PC-3 (cell line): ENCODE data around the gene SNX21. TPM values are rescaled to one million over a fixed set of nuclear protein-coding genes. Genes with fewer than 3 reads are reported as not detected.
"Not testable (repeated sequence)": the region's sequence is repeated elsewhere in the genome, so short reads cannot be mapped to it uniquely, and the experiment has no call there.

ENCODE experiments used
- ATAC-seq: fragments of 200-7000 bp; cut with Tn5 transposase; 2 replicates; pipeline ENCODE4 v1.9.1; 2020; ENCODE audit warnings: mild to moderate bottlenecking, moderate library complexity
- BruUV-seq: library from RNA; stranded (reverse); fragments of 400-500 nt; replicated peaks from 2 replicates; lab custom pipeline; 2021; lab: Mats Ljungman, UMichigan
- CTCF ChIA-PET: fragments of 300-600 bp; sonication (Branson Sonifier 250); formaldehyde crosslinking; loops from one replicate; lab custom pipeline; 2022; ENCODE audit warnings: antibody characterized with exemption; lab: Charles Lee
- POLR2A ChIA-PET: fragments of 300-600 bp; sonication (Branson Sonifier 250); formaldehyde crosslinking; loops from one replicate; lab custom pipeline; 2022; ENCODE audit warnings: antibody characterized with exemption; ENCODE audit not compliant: unreplicated experiment; lab: Charles Lee
- DNase-seq: peaks from one replicate; pipeline ENCODE4 v3.0.0-alpha.2; 2015
- H2AFZ ChIP-seq: fragments of 300-600 bp; sonication (generic); 2 replicates; pipeline ENCODE4 v1.6.0; 2016; ENCODE audit warnings: antibody characterized with exemption, low read length
- H3F3A ChIP-seq: fragments of 300-600 bp; sonication (generic); one replicate; pipeline ENCODE4 v1.6.0; 2017; ENCODE audit warnings: antibody characterized with exemption, low read length, control low read depth, mild to moderate bottlenecking; ENCODE audit not compliant: unreplicated experiment
- H3K27ac ChIP-seq: fragments of 300-600 bp; sonication (generic); 2 replicates; pipeline ENCODE4 v1.5.1; 2016; ENCODE audit warnings: mild to moderate bottlenecking, low read length
- H3K27me3 ChIP-seq: fragments of 300-600 bp; sonication (generic); 2 replicates; pipeline ENCODE4 v1.6.1; 2016; ENCODE audit warnings: low read length, mixed read lengths
- H3K36me3 ChIP-seq: fragments of 300-600 bp; sonication (generic); 2 replicates; pipeline ENCODE4 v1.6.1; 2016; ENCODE audit warnings: low read depth, mixed run types, low read length, mixed read lengths
- H3K4me1 ChIP-seq: fragments of 300-600 bp; sonication (generic); 2 replicates; pipeline ENCODE4 v1.5.1; 2016; ENCODE audit warnings: low read length; ENCODE audit not compliant: insufficient read depth
- H3K4me2 ChIP-seq: fragments of 300-600 bp; sonication (generic); 2 replicates; pipeline ENCODE4 v1.6.0; 2016; ENCODE audit warnings: low read length
- H3K4me3 ChIP-seq: fragments of 300-600 bp; sonication (generic); 2 replicates; pipeline ENCODE4 v1.5.1; 2016; ENCODE audit warnings: mild to moderate bottlenecking, low read length, mixed read lengths
- H3K79me2 ChIP-seq: fragments of 300-600 bp; sonication (generic); 2 replicates; pipeline ENCODE4 v1.6.1; 2017; ENCODE audit warnings: low read length, mixed read lengths
- H3K9ac ChIP-seq: fragments of 300-600 bp; sonication (generic); 2 replicates; pipeline ENCODE4 v1.6.0; 2016; ENCODE audit warnings: mild to moderate bottlenecking, low read length
- H3K9me2 ChIP-seq: fragments of 300-600 bp; sonication (generic); replicated peaks from 2 replicates; pipeline ENCODE4 v1.6.1; 2016; ENCODE audit warnings: mixed run types, low read length, mixed read lengths
- H3K9me3 ChIP-seq: fragments of 300-600 bp; sonication (generic); 2 replicates; pipeline ENCODE4 v1.6.1; 2016; ENCODE audit warnings: low read length, mixed read lengths
- H4K20me1 ChIP-seq: fragments of 300-600 bp; sonication (generic); 2 replicates; pipeline ENCODE4 v1.6.1; 2016; ENCODE audit warnings: low read length, mixed read lengths
- EZH2 ChIP-seq: fragments of 300-600 bp; sonication (generic); IDR thresholded peaks from one replicate; pipeline ENCODE4 v1.6.1; 2017; ENCODE audit warnings: antibody characterized with exemption, mild to moderate bottlenecking, low read length; ENCODE audit not compliant: unreplicated experiment
- EZH2phosphoT487 ChIP-seq: fragments of 300-600 bp; sonication (generic); IDR thresholded peaks from 2 replicates; pipeline ENCODE4 v1.6.1; 2018; ENCODE audit warnings: mild to moderate bottlenecking, antibody characterized with exemption, low read length, borderline replicate concordance
- intact Hi-C: fragments of 100-400 bp; cut with micrococcal nuclease; formaldehyde crosslinking; loops from 2 replicates; pipeline ENCODE4 v1.9.0; 2023
- total RNA-seq: library from RNA; depleted of rRNA; stranded (reverse); fragments of >200 nt; gene quantifications from 2 replicates; pipeline ENCODE4 v1.2.3, GENCODE V29; 2014
- TF ChIP-seq, protein P1 (sequence below): fragments of 300-600 bp; sonication (generic); conservative IDR thresholded peaks from 2 replicates; pipeline ENCODE4 v1.5.1; 2017; ENCODE audit warnings: antibody characterized with exemption, low read depth, mild to moderate bottlenecking, low read length

SNX21 gene
- total RNA-seq, 1 experiment from 2014 or later, result 90.1 TPM

GRCh38 chr20:45827030-45827652 lies 6.5 kb upstream of the SNX21 start, which contains the start of gene TNNC2:
TSS of gene TNNC2 (minus strand) at chr20:45827312. CDS start at chr20:45827248, 64 bp downstream.
- Histone ChIP-seq H3K36me3 (no peaks in the 10 kb centered on the region), H3K4me3 (no peak within 1 kb of the TSS), H3K27me3 (no peaks in the 10 kb centered on the region), H3K27ac (no peak within 1 kb of the TSS), H3K4me1 (peaks cover 9% of the 10 kb centered on the region; the same call in 1 of the 2 replicates), H3K79me2 (no peaks in the 10 kb centered on the region), H3K9me2 (no peaks in the 10 kb centered on the region), H4K20me1 (no peaks in the 10 kb centered on the region), H2AFZ (no peak within 1 kb of the TSS), H3F3A (no peaks in the 10 kb centered on the region), H3K4me2 (no peak within 1 kb of the TSS), H3K9ac (no peak within 1 kb of the TSS), H3K9me3 (no peaks in the 10 kb centered on the region)
- ATAC-seq (no peak), DNase-seq (no peak)
- TF ChIP-seq, protein P1, sequence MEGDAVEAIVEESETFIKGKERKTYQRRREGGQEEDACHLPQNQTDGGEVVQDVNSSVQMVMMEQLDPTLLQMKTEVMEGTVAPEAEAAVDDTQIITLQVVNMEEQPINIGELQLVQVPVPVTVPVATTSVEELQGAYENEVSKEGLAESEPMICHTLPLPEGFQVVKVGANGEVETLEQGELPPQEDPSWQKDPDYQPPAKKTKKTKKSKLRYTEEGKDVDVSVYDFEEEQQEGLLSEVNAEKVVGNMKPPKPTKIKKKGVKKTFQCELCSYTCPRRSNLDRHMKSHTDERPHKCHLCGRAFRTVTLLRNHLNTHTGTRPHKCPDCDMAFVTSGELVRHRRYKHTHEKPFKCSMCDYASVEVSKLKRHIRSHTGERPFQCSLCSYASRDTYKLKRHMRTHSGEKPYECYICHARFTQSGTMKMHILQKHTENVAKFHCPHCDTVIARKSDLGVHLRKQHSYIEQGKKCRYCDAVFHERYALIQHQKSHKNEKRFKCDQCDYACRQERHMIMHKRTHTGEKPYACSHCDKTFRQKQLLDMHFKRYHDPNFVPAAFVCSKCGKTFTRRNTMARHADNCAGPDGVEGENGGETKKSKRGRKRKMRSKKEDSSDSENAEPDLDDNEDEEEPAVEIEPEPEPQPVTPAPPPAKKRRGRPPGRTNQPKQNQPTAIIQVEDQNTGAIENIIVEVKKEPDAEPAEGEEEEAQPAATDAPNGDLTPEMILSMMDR, result no peak
- TF ChIP-seq EZH2phosphoT487 (no peak), EZH2 (no peak)
- POLR2A ChIA-PET, result no interaction called here
- intact Hi-C loops, result no loop called here
- CTCF ChIA-PET, result no interaction called here
- no TSS peak for BruUV-seq

- no peaks in the 10 kb centered on the region for H3K9me3 ChIP-seq
- TF ChIP-seq EZH2 (no peak), EZH2phosphoT487 (no peak)
- TF ChIP-seq, protein P1, result no peak
- no peaks in the 10 kb centered on the region for H4K20me1 ChIP-seq
- H3F3A ChIP-seq, result no peaks in the 10 kb centered on the region
- no peak overlapping the region for H3K27ac ChIP-seq
- ATAC-seq (no peak), DNase-seq (no peak)
- no peak overlapping the region for H3K9ac ChIP-seq
- no peaks in the 10 kb centered on the region for H3K79me2 ChIP-seq
- H3K4me2 ChIP-seq, result no peak overlapping the region
- H3K27me3 ChIP-seq, result no peaks in the 10 kb centered on the region
- CTCF ChIA-PET, result no interaction called here
- peaks cover 6% of the 10 kb centered on the region; the same call in 1 of the 2 replicates for H3K4me1 ChIP-seq
- no peak overlapping the region for H2AFZ ChIP-seq
- POLR2A ChIA-PET, result no interaction called here
- no TSS peak for BruUV-seq
- no peak overlapping the region for H3K4me3 ChIP-seq
- intact Hi-C loops, result no loop called here
- H3K9me2 ChIP-seq, result no peaks in the 10 kb centered on the region
- no peaks in the 10 kb centered on the region for H3K36me3 ChIP-seq
Measured at GRCh38 chr20:45827712-45828111, 5.9 kb upstream of the SNX21 start.

DNA sequence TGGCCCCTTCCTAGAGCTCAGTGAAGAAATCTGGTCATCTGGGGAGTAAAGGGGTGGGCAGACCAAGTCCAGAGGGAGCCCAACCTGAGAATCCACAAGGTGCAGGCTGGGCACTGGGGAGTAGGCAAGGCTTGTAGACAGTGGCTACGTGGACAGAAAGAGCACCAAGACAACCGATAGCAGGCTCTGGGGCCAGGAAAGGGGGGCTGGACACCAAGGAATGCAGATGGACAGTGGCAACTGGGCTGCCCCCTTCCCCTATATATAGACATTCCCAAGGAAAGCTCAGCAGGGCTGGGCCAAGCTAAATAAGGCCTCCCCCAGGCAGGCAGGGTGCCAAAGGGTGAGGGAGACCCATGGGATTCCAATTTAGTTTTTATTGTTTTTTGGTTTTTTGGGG lies 5.0 kb upstream of the SNX21 start:
- Histone ChIP-seq H3K4me1 (peaks cover 5% of the 10 kb centered on the region), H3K9me3 (no peaks in the 10 kb centered on the region), H3K9me2 (no peaks in the 10 kb centered on the region), H3F3A (no peaks in the 10 kb centered on the region), H3K27ac (no peak overlapping the region), H3K79me2 (no peaks in the 10 kb centered on the region), H3K4me3 (no peak overlapping the region), H4K20me1 (no peaks in the 10 kb centered on the region), H3K27me3 (no peaks in the 10 kb centered on the region), H3K36me3 (no peaks in the 10 kb centered on the region), H3K9ac (no peak overlapping the region), H2AFZ (no peak overlapping the region), H3K4me2 (no peak overlapping the region)
- DNase-seq (no peak), ATAC-seq (no peak)
- CTCF ChIA-PET, result no interaction called here
- BruUV-seq, result no TSS peak
- POLR2A ChIA-PET, result no interaction called here
- intact Hi-C loops, result no loop called here
- no peak for TF ChIP-seq EZH2phosphoT487
- TF ChIP-seq, protein P1, result no peak

- H3K9ac ChIP-seq, H4K20me1 ChIP-seq, H3K4me2 ChIP-seq, H3K9me3 ChIP-seq, ATAC-seq, H3K36me3 ChIP-seq, H3K27me3 ChIP-seq, CTCF ChIA-PET, H3K9me2 ChIP-seq, H2AFZ ChIP-seq, H3K79me2 ChIP-seq, H3K27ac ChIP-seq, POLR2A ChIA-PET, BruUV-seq, H3F3A ChIP-seq, DNase-seq, H3K4me3 ChIP-seq: not testable (repeated sequence)
- intact Hi-C loops, result loop anchor here (10.0 kb wide), 1 partner anchor 145 kb away; the partner anchor contains the start of gene ZNF335
- peaks cover 12% of the 10 kb centered on the region for H3K4me1 ChIP-seq
Measured at GRCh38 chr20:45829673-45830106, 3.9 kb upstream of the SNX21 start.
